ENCODE results near the gene UNC13C.

- no peak for TF ChIP-seq CTCF (conservative IDR thresholded peaks at IDR 0.05 in 1 of 2, IDR thresholded peaks at IDR 0.05 in 1 of 2; ENCODE audit: extremely low read depth in 1 of 2, insufficient read depth in 1 of 2, low read depth in 1 of 2, low read length in 2 of 2)
- TF ChIP-seq EZH2 (IDR thresholded peaks at IDR 0.05; ENCODE audit: borderline replicate concordance, low read length) = no peak
These were observed 248.2 kb downstream of the UNC13C start for GRCh38 chr15:54226455-54226854.
